HT1080 (cell line): Measurements from ENCODE around the gene COL11A2. TPM values are rescaled to one million over a fixed set of nuclear protein-coding genes. Genes with fewer than 3 reads are reported as not detected.
A peak's percentile ranks its signal among the peaks of the same experiment; 100 is the strongest.

Experiments used
- DNase-seq: peaks from one replicate; pipeline ENCODE4 v3.0.0-alpha.2; 2015; ENCODE audit warnings: low read depth
- small RNA-seq: library from RNA; depleted of rRNA; stranded (forward); fragments of <200 nt; gene quantifications from one replicate; pipeline ENCODE3, GENCODE V24; 2014
- total RNA-seq: library from RNA; depleted of rRNA; stranded (reverse); fragments of >200 nt; shearing (Covaris generic); gene quantifications from 2 replicates; pipeline ENCODE4 v1.2.3, GENCODE V29; 2014; rRNA removed

Gene COL11A2
- total RNA-seq, 1 experiment from 2014 or later = 0.71 TPM

- no peak for DNase-seq
These were observed 72.3 kb downstream of the COL11A2 start for GRCh38 chr6:33120001-33120400.

DNA sequence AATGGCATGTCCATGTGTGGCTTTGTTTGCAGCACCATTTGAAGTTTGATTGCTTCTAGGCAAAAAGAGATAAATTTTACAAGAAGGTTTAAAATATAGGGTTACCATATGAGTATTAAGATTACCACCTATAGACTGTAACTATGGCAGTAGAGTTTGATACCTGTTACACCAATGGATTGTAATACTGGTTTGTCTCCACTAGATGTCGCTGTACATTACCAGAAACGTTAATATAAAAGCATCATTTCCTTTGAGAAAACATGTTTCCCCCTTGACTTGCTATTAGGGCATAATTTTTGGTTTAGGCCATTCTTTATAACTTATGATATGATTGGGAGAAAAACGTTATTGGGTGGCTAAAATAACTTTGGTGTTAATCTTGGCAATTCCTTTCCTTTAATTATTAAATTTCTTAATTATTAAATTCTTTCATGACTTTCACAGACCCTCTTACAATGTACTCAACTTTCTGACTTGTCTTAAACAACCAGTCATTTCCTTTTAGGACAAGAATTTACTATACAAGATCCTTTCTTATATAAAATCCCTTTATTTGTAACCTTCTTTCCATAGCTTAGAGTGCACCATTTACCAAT, 73.6 kb downstream of the COL11A2 start:
- peak; percentile 24 for DNase-seq

GRCh38 chr6:33117811-33118277, 74.4 kb downstream of the COL11A2 start:
- DNase-seq = no peak

DNA sequence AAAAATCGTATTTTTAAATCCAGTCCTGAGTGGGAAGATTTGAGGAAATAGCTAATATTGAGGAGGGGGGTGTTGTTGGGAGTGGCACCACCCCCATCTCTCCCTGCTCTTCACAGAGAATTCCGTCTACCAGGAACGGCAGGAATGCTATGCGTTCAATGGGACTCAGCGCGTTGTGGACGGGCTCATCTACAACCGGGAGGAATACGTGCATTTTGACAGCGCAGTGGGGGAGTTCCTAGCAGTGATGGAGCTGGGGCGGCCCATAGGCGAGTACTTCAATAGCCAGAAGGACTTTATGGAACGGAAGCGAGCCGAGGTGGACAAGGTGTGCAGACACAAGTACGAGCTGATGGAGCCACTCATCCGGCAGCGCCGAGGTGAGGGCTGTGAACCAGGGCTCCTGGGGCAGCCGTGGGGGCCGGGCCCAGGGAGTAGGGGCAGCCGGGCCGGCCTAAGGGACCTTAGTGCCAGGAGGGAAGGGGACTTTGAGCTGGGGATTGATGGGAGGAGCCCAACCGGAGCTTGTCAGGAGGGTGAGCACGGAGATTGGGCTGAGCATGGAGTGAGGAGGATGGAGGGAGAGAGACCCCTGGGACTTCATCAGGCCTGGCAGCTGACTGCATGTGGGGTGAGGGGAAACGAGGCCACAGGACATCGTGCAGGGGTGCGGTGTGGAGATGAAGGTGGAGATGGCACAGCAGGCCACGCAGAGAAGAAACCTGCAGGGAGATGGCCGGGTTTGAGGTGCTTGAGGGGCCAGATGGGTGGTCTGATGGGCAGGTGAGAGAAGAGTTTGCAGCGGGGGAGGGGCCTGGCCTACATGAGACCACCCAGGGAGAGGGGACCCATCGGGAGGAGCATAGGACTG, 75.2 kb downstream of the COL11A2 start:
- DNase-seq = no peak

- no peak for DNase-seq
These were observed 75.8 kb downstream of the COL11A2 start for GRCh38 chr6:33116417-33116816.

DNA sequence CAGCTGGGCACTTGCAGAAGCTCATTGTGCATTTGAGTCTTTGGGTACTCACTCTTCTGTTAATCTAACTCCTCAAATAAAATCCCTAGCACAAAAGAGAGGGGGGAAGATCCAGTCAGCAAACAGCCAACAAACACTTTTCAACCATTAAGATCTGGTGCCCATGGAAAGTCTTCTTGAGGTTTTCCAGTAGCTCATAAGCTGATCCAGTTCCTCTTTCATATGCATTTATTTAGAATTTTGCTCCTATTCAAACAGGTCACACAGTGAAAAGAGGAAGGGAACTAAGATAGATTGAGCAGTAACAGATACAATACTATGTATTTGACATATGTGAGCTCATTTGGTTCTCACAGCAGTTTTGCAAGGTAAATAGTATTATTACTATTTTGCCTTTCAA, 77.9 kb downstream of the COL11A2 start:
- DNase-seq = no peak

GRCh38 chr6:33113755-33114154, 78.5 kb downstream of the COL11A2 start:
- no peak for DNase-seq

Small RNA genes lying within 50 kb of the gene (small RNA-seq; reads per million reads assigned to genes)
- gene MIR219A1 (0.61 reads per million, percentile 61 among the genes with 10 or more reads in this experiment), gene RNY4P10 (not detected)

Other genes starting within 250 kb of the COL11A2 start
- gene HLA-DMA, start 239.4 kb downstream of the COL11A2 start, total RNA-seq = 3.4 and 3.9 TPM in 2 replicates
- 119 and 125 TPM in 2 replicates for gene BRD2, start 223.9 kb downstream of the COL11A2 start, total RNA-seq
- not detected in 2 replicates for gene HLA-DOA, start 182.9 kb downstream of the COL11A2 start, total RNA-seq
- gene HLA-DPA1, start 118.8 kb downstream of the COL11A2 start, total RNA-seq = 2.2 and 8.9 TPM in 2 replicates
- 12.7 and 33.5 TPM in 2 replicates for gene HLA-DPB1, start 116.5 kb downstream of the COL11A2 start, total RNA-seq
- 30.7 and 32.5 TPM in 2 replicates for gene RXRB, start 8.2 kb upstream of the COL11A2 start, total RNA-seq
- 94.6 and 121 TPM in 2 replicates for gene SLC39A7, start 8.4 kb upstream of the COL11A2 start, total RNA-seq
- gene HSD17B8, start 12.2 kb upstream of the COL11A2 start, total RNA-seq = 5.3 and 5.6 TPM in 2 replicates
- gene RING1, start 16.0 kb upstream of the COL11A2 start, total RNA-seq = 32.1 and 37.0 TPM in 2 replicates
- gene VPS52, start 79.4 kb upstream of the COL11A2 start, total RNA-seq = 30.9 and 38.2 TPM in 2 replicates
- gene RPS18, start 79.6 kb upstream of the COL11A2 start, total RNA-seq = 3,065 and 5,472 TPM in 2 replicates
- 1.2 TPM in 2 replicates for gene B3GALT4, start 84.7 kb upstream of the COL11A2 start, total RNA-seq
- gene WDR46, start 96.8 kb upstream of the COL11A2 start, total RNA-seq = 170 and 256 TPM in 2 replicates
- 194 and 225 TPM in 2 replicates for gene PFDN6, start 97.1 kb upstream of the COL11A2 start, total RNA-seq
- gene RGL2, start 106.5 kb upstream of the COL11A2 start, total RNA-seq = 37.3 and 37.6 TPM in 2 replicates
- 42.4 and 68.0 TPM in 2 replicates for gene TAPBP, start 121.6 kb upstream of the COL11A2 start, total RNA-seq
- 10.9 and 12.4 TPM in 2 replicates for gene ZBTB22, start 125.3 kb upstream of the COL11A2 start, total RNA-seq
- 108 and 114 TPM in 2 replicates for gene DAXX, start 130.5 kb upstream of the COL11A2 start, total RNA-seq
- gene KIFC1, start 199.4 kb upstream of the COL11A2 start, total RNA-seq = 80.5 and 105 TPM in 2 replicates
- 27.0 and 30.8 TPM in 2 replicates for gene PHF1, start 218.5 kb upstream of the COL11A2 start, total RNA-seq
- gene CUTA, start 225.6 kb upstream of the COL11A2 start, total RNA-seq = 266 and 270 TPM in 2 replicates
- 1.4 and 1.7 TPM in 2 replicates for gene SYNGAP1, start 227.6 kb upstream of the COL11A2 start, total RNA-seq